Suppressor macrophage treated with lipopolysaccharide for 4 hours (primary cell): ENCODE data around the gene NUP98.

Experiments used
- DNase-seq: peaks from one replicate; pipeline ENCODE4 v3.0.0-alpha.2; 2020

The NUP98 gene

GRCh38 chr11:3797329-3798090 is at the start of gene NUP98:
NUP98 (minus strand) TSS chr11:3797554; CDS start chr11:3782117, 15,437 bp downstream.
- DNase-seq = peak; percentile 100

- no peak for DNase-seq
Observed at GRCh38 chr11:3845670-3846069, 48.3 kb upstream of the NUP98 start.

GRCh38 chr11:3845246-3845645 is 47.9 kb upstream of the NUP98 start:
- peak; percentile 54 for DNase-seq

GRCh38 chr11:3843326-3843725 is 46.0 kb upstream of the NUP98 start:
- DNase-seq = no peak

- DNase-seq = no peak
Observed at GRCh38 chr11:3841426-3842350, 44.3 kb upstream of the NUP98 start.

- DNase-seq = peak; percentile 98
Observed at GRCh38 chr11:3840870-3841425, 43.6 kb upstream of the NUP98 start, which contains the start of gene RHOG. RHOG (minus strand) TSS chr11:3840959; CDS start chr11:3828138, 12,821 bp downstream.

- peak; percentile 26 for DNase-seq
Observed at GRCh38 chr11:3840004-3840869, 42.9 kb upstream of the NUP98 start.

GRCh38 chr11:3838504-3838903 is 41.1 kb upstream of the NUP98 start:
- peak; percentile 43 for DNase-seq

GRCh38 chr11:3837793-3838192 is 40.4 kb upstream of the NUP98 start:
- peak; percentile 95 for DNase-seq

GRCh38 chr11:3836903-3837302 is 39.5 kb upstream of the NUP98 start:
- DNase-seq = peak; percentile 77

- peak; percentile 48 for DNase-seq
Observed at GRCh38 chr11:3835751-3836150, 38.4 kb upstream of the NUP98 start.

- DNase-seq = peak; percentile 87
Observed at GRCh38 chr11:3834664-3835461, 37.5 kb upstream of the NUP98 start.

GRCh38 chr11:3834349-3834663 is 37.0 kb upstream of the NUP98 start:
- DNase-seq = no peak

GRCh38 chr11:3833449-3833848 is 36.1 kb upstream of the NUP98 start:
- no peak for DNase-seq

- no peak for DNase-seq
Observed at GRCh38 chr11:3832816-3833215, 35.5 kb upstream of the NUP98 start.

GRCh38 chr11:3831378-3832239 is 34.3 kb upstream of the NUP98 start:
- peak; percentile 83 for DNase-seq

GRCh38 chr11:3830730-3831129 is 33.4 kb upstream of the NUP98 start:
- DNase-seq = no peak

GRCh38 chr11:3830088-3830487 is 32.7 kb upstream of the NUP98 start:
- no peak for DNase-seq

GRCh38 chr11:3827434-3828186 is 30.3 kb upstream of the NUP98 start:
- no peak for DNase-seq

- no peak for DNase-seq
Observed at GRCh38 chr11:3826721-3827120, 29.4 kb upstream of the NUP98 start.
